GM21367 (cell line): ENCODE results near the gene FAIM2.

Experiments
- ATAC-seq: cut with Tn5 transposase; IDR thresholded peaks from one replicate; pipeline ENCODE4 v1.9.1; 2021; ENCODE audit not compliant: unreplicated experiment

FAIM2 gene

GRCh38 chr12:49903700-49904423 lies at the start of gene FAIM2:
Gene FAIM2, minus strand, starts transcription at chr12:49903900. Its CDS starts 108 bp downstream, at chr12:49903792.
- no peak for ATAC-seq

GRCh38 chr12:49953151-49953550 lies 49.5 kb upstream of the FAIM2 start:
- ATAC-seq = no peak

GRCh38 chr12:49952391-49953055 lies 48.8 kb upstream of the FAIM2 start:
- no peak for ATAC-seq

GRCh38 chr12:49951411-49952240 lies 47.9 kb upstream of the FAIM2 start:
- ATAC-seq = no peak

GRCh38 chr12:49950273-49951251 lies 46.9 kb upstream of the FAIM2 start, which contains the start of gene AQP2:
Gene AQP2, plus strand, starts transcription at chr12:49950737. Its CDS starts 94 bp downstream, at chr12:49950831.
- ATAC-seq = no peak

- no peak for ATAC-seq
Observed at GRCh38 chr12:49949866-49950265, 46.2 kb upstream of the FAIM2 start.

GRCh38 chr12:49948866-49949845 lies 45.5 kb upstream of the FAIM2 start:
- ATAC-seq = no peak

GRCh38 chr12:49947593-49948226 lies 44.0 kb upstream of the FAIM2 start:
- ATAC-seq = no peak

- no peak for ATAC-seq
Observed at GRCh38 chr12:49946497-49946896, 42.8 kb upstream of the FAIM2 start.

GRCh38 chr12:49946086-49946485 lies 42.4 kb upstream of the FAIM2 start:
- no peak for ATAC-seq

- no peak for ATAC-seq
Observed at GRCh38 chr12:49945394-49946080, 41.8 kb upstream of the FAIM2 start.

GRCh38 chr12:49944718-49945117 lies 41.0 kb upstream of the FAIM2 start:
- ATAC-seq = no peak

GRCh38 chr12:49944046-49944445 lies 40.3 kb upstream of the FAIM2 start:
- ATAC-seq = no peak

GRCh38 chr12:49943625-49943960 lies 39.9 kb upstream of the FAIM2 start:
- ATAC-seq = no peak

- ATAC-seq = no peak
Observed at GRCh38 chr12:49942921-49943624, 39.4 kb upstream of the FAIM2 start.

- ATAC-seq = no peak
Observed at GRCh38 chr12:49942512-49942893, 38.8 kb upstream of the FAIM2 start.

GRCh38 chr12:49941556-49942511 lies 38.1 kb upstream of the FAIM2 start:
- ATAC-seq = no peak
